ENCODE data around the gene PSMC3IP.
A peak's percentile ranks its signal among the peaks of the same experiment; 100 is the strongest.

Gene PSMC3IP

DNA sequence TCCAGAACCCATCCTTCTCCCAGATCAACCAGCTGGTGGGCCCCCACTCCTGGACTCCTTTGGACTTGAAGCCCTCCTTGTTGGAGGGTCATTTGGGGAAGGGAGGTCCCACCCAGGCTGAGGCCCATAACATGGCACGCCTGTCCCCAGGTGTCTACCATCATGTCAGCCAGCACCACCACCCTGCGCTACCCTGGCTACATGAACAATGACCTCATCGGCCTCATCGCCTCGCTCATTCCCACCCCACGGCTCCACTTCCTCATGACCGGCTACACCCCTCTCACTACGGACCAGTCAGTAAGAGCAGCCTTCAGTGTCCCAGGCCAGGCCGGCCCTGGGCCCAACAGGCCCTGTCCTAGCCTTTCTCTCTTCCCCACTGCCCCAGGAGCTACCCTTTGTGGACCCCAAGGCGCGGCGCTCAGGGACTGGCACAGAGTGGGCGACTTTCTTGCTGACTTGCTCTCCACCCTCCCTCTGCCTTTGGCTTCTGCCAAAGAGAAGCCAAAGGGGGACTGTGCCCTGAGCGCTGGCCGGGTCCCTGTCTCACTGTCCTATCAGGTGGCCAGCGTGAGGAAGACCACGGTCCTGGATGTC lies 36.3 kb upstream of the PSMC3IP start:
- TF ChIP-seq, protein P1, sequence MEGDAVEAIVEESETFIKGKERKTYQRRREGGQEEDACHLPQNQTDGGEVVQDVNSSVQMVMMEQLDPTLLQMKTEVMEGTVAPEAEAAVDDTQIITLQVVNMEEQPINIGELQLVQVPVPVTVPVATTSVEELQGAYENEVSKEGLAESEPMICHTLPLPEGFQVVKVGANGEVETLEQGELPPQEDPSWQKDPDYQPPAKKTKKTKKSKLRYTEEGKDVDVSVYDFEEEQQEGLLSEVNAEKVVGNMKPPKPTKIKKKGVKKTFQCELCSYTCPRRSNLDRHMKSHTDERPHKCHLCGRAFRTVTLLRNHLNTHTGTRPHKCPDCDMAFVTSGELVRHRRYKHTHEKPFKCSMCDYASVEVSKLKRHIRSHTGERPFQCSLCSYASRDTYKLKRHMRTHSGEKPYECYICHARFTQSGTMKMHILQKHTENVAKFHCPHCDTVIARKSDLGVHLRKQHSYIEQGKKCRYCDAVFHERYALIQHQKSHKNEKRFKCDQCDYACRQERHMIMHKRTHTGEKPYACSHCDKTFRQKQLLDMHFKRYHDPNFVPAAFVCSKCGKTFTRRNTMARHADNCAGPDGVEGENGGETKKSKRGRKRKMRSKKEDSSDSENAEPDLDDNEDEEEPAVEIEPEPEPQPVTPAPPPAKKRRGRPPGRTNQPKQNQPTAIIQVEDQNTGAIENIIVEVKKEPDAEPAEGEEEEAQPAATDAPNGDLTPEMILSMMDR (IDR thresholded peaks at IDR 0.05; ENCODE audit: control insufficient read depth, extremely low read depth, insufficient read depth): no peak
- no peak for DNase-seq (ENCODE audit: low read depth)
- H3K4me3 ChIP-seq (ENCODE audit: low read depth, low read length): no peak overlapping the region

GRCh38 chr17:42612013-42612412 lies 34.5 kb upstream of the PSMC3IP start:
- no peak overlapping the region for H3K4me3 ChIP-seq (ENCODE audit: low read depth, low read length)
- TF ChIP-seq, protein P1 (IDR thresholded peaks at IDR 0.05; ENCODE audit: control insufficient read depth, extremely low read depth, insufficient read depth): no peak
- no peak for DNase-seq (ENCODE audit: low read depth)

GRCh38 chr17:42609814-42610801 lies 32.6 kb upstream of the PSMC3IP start:
- DNase-seq (ENCODE audit: low read depth): peak; percentile 42
- H3K4me3 ChIP-seq (ENCODE audit: low read depth, low read length): peak overlapping the region; percentile 84

DNA sequence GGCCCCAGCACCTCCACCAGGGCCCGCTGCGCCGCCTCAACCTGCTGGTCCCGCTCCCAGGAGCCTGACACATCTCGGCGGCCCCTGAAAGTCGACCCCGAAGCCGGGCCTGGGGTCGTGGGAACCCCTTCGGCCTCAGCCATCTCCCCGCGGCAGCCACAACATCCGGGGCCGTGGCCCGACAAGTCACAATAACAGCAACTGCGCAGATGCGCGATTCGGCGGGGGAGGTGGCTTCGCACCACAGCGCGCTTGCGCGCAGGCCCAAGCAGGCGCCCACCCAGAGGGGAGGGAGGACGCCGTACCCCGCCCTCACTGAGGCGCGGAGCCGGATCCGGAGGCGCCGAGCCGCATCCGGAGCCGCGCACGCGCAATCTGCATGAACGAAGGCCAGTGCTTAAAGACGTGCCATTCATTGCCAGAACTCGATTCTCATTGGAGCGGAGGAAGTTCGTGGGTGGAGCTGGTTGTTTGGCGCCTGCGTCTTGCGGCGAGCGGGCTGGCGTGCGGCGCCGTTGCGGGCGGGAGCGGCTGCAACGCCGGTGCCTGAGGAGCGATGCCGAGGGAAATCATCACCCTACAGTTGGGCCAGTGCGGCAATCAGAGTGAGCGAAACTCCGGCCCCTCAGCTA lies 31.8 kb upstream of the PSMC3IP start, which contains the start of the genes RETREG3 and TUBG1:
Gene RETREG3, minus strand, starts transcription at position 193 of the 632 bp plus-strand sequence. Its CDS starts 50 bp downstream, at position 143.
Gene TUBG1, plus strand, starts transcription at position 502 of the 632 bp plus-strand sequence. Its CDS starts 55 bp downstream, at position 557.
- TF ChIP-seq, protein P1 (IDR thresholded peaks at IDR 0.05; ENCODE audit: control insufficient read depth, extremely low read depth, insufficient read depth): no peak
- peak within 1 kb of the TSS; percentile 84 for H3K4me3 ChIP-seq (ENCODE audit: low read depth, low read length)
- DNase-seq (ENCODE audit: low read depth): peak; percentile 98

GRCh38 chr17:42608305-42609181 lies 31.0 kb upstream of the PSMC3IP start:
- no peak for DNase-seq (ENCODE audit: low read depth)
- TF ChIP-seq, protein P1 (IDR thresholded peaks at IDR 0.05; ENCODE audit: control insufficient read depth, extremely low read depth, insufficient read depth): no peak
- H3K4me3 ChIP-seq (ENCODE audit: low read depth, low read length): peak overlapping the region; percentile 84

- DNase-seq (ENCODE audit: low read depth): no peak
- TF ChIP-seq, protein P1 (IDR thresholded peaks at IDR 0.05; ENCODE audit: control insufficient read depth, extremely low read depth, insufficient read depth): no peak
- peak overlapping the region; percentile 84 for H3K4me3 ChIP-seq (ENCODE audit: low read depth, low read length)
Measured at GRCh38 chr17:42607769-42608168, 30.2 kb upstream of the PSMC3IP start.
